GM23338 (cell line): ENCODE results near the gene GFPT2. TPM values are rescaled to one million over a fixed set of nuclear protein-coding genes. Genes with fewer than 3 reads are reported as not detected.

ENCODE experiments used
- ATAC-seq: fragments of 200-7000 bp; cut with Tn5 transposase; 3 replicates; pipeline ENCODE4 v1.9.1; 2020
- DNase-seq: peaks from one replicate; pipeline ENCODE4 v3.0.0-alpha.2; 2015; ENCODE audit warnings: low spot score
- H2AFZ ChIP-seq: fragments of 200-600 bp; sonication (generic); 2 replicates; pipeline ENCODE4 v1.8.0; 2016; ENCODE audit warnings: antibody characterized with exemption, mild to moderate bottlenecking, moderate library complexity
- H3F3A ChIP-seq: fragments of 200-600 bp; sonication (generic); replicated peaks from 2 replicates; pipeline ENCODE4 v1.8.0; 2017; ENCODE audit warnings: antibody characterized with exemption, mixed run types, low read depth
- H3K27ac ChIP-seq: fragments of 200-600 bp; sonication (generic); 2 replicates; pipeline ENCODE4 v1.6.1; 2016; ENCODE audit warnings: low read depth
- H3K27me3 ChIP-seq: fragments of 200-600 bp; sonication (generic); 2 replicates; pipeline ENCODE4 v1.8.0; 2016; ENCODE audit warnings: mild to moderate bottlenecking, mixed run types, moderate library complexity; ENCODE audit not compliant: insufficient read depth
- H3K36me3 ChIP-seq: fragments of 200-600 bp; sonication (generic); 2 replicates; pipeline ENCODE4 v1.8.0; 2016; ENCODE audit warnings: mild to moderate bottlenecking; ENCODE audit not compliant: insufficient read depth
- H3K4me1 ChIP-seq: fragments of 200-600 bp; sonication (generic); 2 replicates; pipeline ENCODE4 v1.8.0; 2016; ENCODE audit warnings: mild to moderate bottlenecking, moderate library complexity; ENCODE audit not compliant: insufficient read depth
- H3K4me2 ChIP-seq: fragments of 200-600 bp; sonication (generic); 2 replicates; pipeline ENCODE4 v1.7.1; 2017; ENCODE audit warnings: mixed run types
- H3K4me3 ChIP-seq: fragments of 200-600 bp; sonication (generic); 2 replicates; pipeline ENCODE4 v1.6.1; 2016; ENCODE audit warnings: mixed run types
- H3K79me2 ChIP-seq: fragments of 200-600 bp; sonication (generic); replicated peaks from 2 replicates; pipeline ENCODE4 v1.8.0; 2017; ENCODE audit warnings: mild to moderate bottlenecking; ENCODE audit not compliant: insufficient read depth
- H3K9me2 ChIP-seq: fragments of 200-600 bp; sonication (generic); 2 replicates; pipeline ENCODE4 v1.8.0; 2017; ENCODE audit not compliant: insufficient read depth
- H4K20me1 ChIP-seq: fragments of 200-600 bp; sonication (generic); replicated peaks from 2 replicates; pipeline ENCODE4 v1.8.0; 2017; ENCODE audit warnings: mild to moderate bottlenecking; ENCODE audit not compliant: insufficient read depth
- H3K27ac Mint-ChIP-seq: 2 replicates; pipeline ENCODE4 v1.8.0; 2020; ENCODE audit warnings: inconsistent platforms, mild to moderate bottlenecking, moderate library complexity, mixed read lengths
- H3K27me3 Mint-ChIP-seq: 3 replicates; pipeline ENCODE4 v1.8.0; 2022; ENCODE audit warnings: low read depth, mild to moderate bottlenecking, moderate library complexity, mixed read lengths, inconsistent platforms; ENCODE audit not compliant: insufficient read depth, poor library complexity
- H3K36me3 Mint-ChIP-seq: 3 replicates; pipeline ENCODE4 v1.8.0; 2021; ENCODE audit warnings: low read depth, mild to moderate bottlenecking, inconsistent platforms, moderate library complexity, mixed read lengths
- H3K4me1 Mint-ChIP-seq: 3 replicates; pipeline ENCODE4 v1.8.0; 2020; ENCODE audit warnings: mild to moderate bottlenecking, inconsistent platforms, mixed read lengths
- H3K4me3 Mint-ChIP-seq: 3 replicates; pipeline ENCODE4 v1.8.0; 2021; ENCODE audit warnings: moderate library complexity, mild to moderate bottlenecking, inconsistent platforms, mixed read lengths
- H3K9me3 Mint-ChIP-seq: 3 replicates; pipeline ENCODE4 v1.8.0; 2020; ENCODE audit warnings: moderate library complexity, mild to moderate bottlenecking, inconsistent platforms, mixed read lengths
- CREB1 ChIP-seq: fragments of 250-450 bp; sonication (Bioruptor Pico); IDR thresholded peaks from 2 replicates; pipeline ENCODE4 v1.5.0; 2020; ENCODE audit warnings: low read depth, mild to moderate bottlenecking, moderate library complexity
- CTCF ChIP-seq, 2 experiments: fragments of 200-600 bp in 1 of 2; sonication (generic) in 1 of 2; conservative IDR thresholded peaks; 2 replicates each; pipeline versions ENCODE4 v1.5.1 to v1.6.1; 2016 to 2017; ENCODE audit warnings: antibody characterized with exemption in 2 of 2, low read depth in 2 of 2, mild to moderate bottlenecking in 2 of 2, moderate library complexity in 1 of 2
- EZH2phosphoT487 ChIP-seq: fragments of 200-600 bp; sonication (generic); IDR thresholded peaks from one replicate; pipeline ENCODE4 v1.8.1; 2018; ENCODE audit warnings: antibody characterized with exemption; ENCODE audit not compliant: unreplicated experiment
- JUNB ChIP-seq: IDR thresholded peaks from one replicate; pipeline ENCODE4 v1.6.1; 2016; ENCODE audit warnings: antibody characterized with exemption; ENCODE audit not compliant: unreplicated experiment
- STAT1 ChIP-seq: IDR thresholded peaks from one replicate; pipeline ENCODE4 v1.6.1; 2016; ENCODE audit warnings: antibody characterized with exemption; ENCODE audit not compliant: unreplicated experiment
- ZNF114 ChIP-seq: fragments of 250-450 bp; sonication (Bioruptor Pico); IDR thresholded peaks from 2 replicates; pipeline ENCODE4 v1.5.0; 2020; ENCODE audit warnings: mild to moderate bottlenecking, moderate library complexity
- ZNF462 ChIP-seq: fragments of 250-450 bp; sonication (Bioruptor Pico); IDR thresholded peaks from 2 replicates; pipeline ENCODE4 v1.5.0; 2020; ENCODE audit warnings: mild to moderate bottlenecking, moderate library complexity
- polyA plus RNA-seq: library from polyadenylated mRNA; unstranded; fragments of >200 nt; fragmentation: Nextera tagmentation; extraction: Ambion mirVana; gene quantifications from 2 replicates; pipeline ENCODE4 v1.2.1, GENCODE V29; 2016
- total RNA-seq: library from RNA; depleted of rRNA; stranded (reverse); fragments of >200 nt; shearing (Covaris generic); gene quantifications from 2 replicates; pipeline ENCODE4 v1.2.3, GENCODE V29; 2014

Gene GFPT2
- total and polyA plus RNA-seq, 2 experiments from 2014 or later, result 82.6 to 120 TPM

DNA sequence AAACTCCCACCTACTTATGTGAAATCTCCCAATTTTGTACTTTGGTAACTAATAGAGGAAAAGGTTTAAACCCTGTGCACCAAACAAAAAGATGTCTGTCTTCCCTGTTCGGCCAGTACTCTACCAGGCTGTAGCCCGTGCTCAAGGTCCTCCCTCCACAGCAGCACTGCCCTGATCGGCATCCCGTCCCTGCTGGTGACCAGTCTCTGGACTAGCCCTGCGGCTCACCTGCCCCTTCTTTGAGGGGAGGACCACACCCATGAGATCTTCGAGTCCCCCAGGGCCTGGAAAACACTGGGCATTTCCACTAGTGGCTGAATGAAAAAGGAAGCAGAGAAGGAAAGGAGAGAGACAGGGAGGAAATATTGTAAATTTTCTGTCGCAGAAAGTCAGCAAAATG lies 2.8 kb downstream of the GFPT2 start:
- Histone ChIP-seq H4K20me1 (peaks cover 38% of the 10 kb centered on the region), H3K4me1 (peaks cover 71% of the 10 kb centered on the region), H3K4me3 (peak overlapping the region; percentile 89), H2AFZ (no peak overlapping the region), H3K4me2 (peak overlapping the region; percentile 94), H3F3A (peaks cover 3% of the 10 kb centered on the region; the same call in 1 of the 2 replicates), H3K36me3 (no peaks in the 10 kb centered on the region), H3K9me2 (no peaks in the 10 kb centered on the region), H3K27ac (peak overlapping the region; percentile 80), H3K27me3 (peaks cover 19% of the 10 kb centered on the region), H3K79me2 (peaks cover 77% of the 10 kb centered on the region)
- no peak for ATAC-seq
- Mint-ChIP-seq H3K9me3 (no peaks in the 10 kb centered on the region), H3K27me3 (peaks cover 25% of the 10 kb centered on the region), H3K27ac (peak overlapping the region; percentile 71; the same call in 1 of the 2 replicates), H3K36me3 (peaks cover 56% of the 10 kb centered on the region), H3K4me1 (peaks cover 65% of the 10 kb centered on the region), H3K4me3 (peak overlapping the region; percentile 90)
- TF ChIP-seq ZNF462 (CRISPR knock-in tag) (no peak), CTCF (conservative IDR thresholded peaks at IDR 0.05; ENCODE audit: low read depth in 2 of 2) (no peak)
- DNase-seq, result no peak

GRCh38 chr5:180349391-180349790 lies 3.7 kb downstream of the GFPT2 start:
- Histone ChIP-seq H3K4me1 (peaks cover 75% of the 10 kb centered on the region), H3K4me3 (peak overlapping the region; percentile 89; the same call in 1 of the 2 replicates), H3K9me2 (no peaks in the 10 kb centered on the region), H3K27ac (no peak overlapping the region), H3F3A (peaks cover 11% of the 10 kb centered on the region), H2AFZ (no peak overlapping the region), H3K79me2 (peaks cover 84% of the 10 kb centered on the region), H3K4me2 (peak overlapping the region; percentile 94), H3K27me3 (peaks cover 10% of the 10 kb centered on the region), H4K20me1 (peaks cover 38% of the 10 kb centered on the region), H3K36me3 (no peaks in the 10 kb centered on the region)
- H3K4me1 Mint-ChIP-seq, result peaks cover 71% of the 10 kb centered on the region
- peaks cover 19% of the 10 kb centered on the region for H3K27me3 Mint-ChIP-seq
- H3K36me3 Mint-ChIP-seq, result peaks cover 56% of the 10 kb centered on the region
- DNase-seq, result no peak
- H3K27ac Mint-ChIP-seq, result peak overlapping the region; percentile 18; the same call in 1 of the 2 replicates
- ATAC-seq, result no peak
- H3K4me3 Mint-ChIP-seq, result peak overlapping the region; percentile 49; the same call in 2 of the 3 replicates
- no peaks in the 10 kb centered on the region for H3K9me3 Mint-ChIP-seq
- no peak for TF ChIP-seq CREB1 (CRISPR knock-in tag)
- no peak for TF ChIP-seq JUNB
- no peak for TF ChIP-seq ZNF114 (CRISPR knock-in tag)
- no peak for TF ChIP-seq EZH2phosphoT487
- TF ChIP-seq STAT1, result no peak
